ENCODE measurements around the gene EIF3K.

EIF3K gene

GRCh38 chr19:38667661-38668171 lies 48.7 kb downstream of the EIF3K start:
- no peak for TF ChIP-seq CTCF (IDR thresholded peaks at IDR 0.05; ENCODE audit: insufficient read depth, low read depth, low read length, missing control alignments)
- peak overlapping the region; percentile 25 for H3K4me3 ChIP-seq (ENCODE audit: low read depth, low read length)
- no peak for DNase-seq (ENCODE audit: low read depth)

- no peak overlapping the region for H3K4me3 ChIP-seq (ENCODE audit: low read depth, low read length)
- no peak for TF ChIP-seq CTCF (IDR thresholded peaks at IDR 0.05; ENCODE audit: insufficient read depth, low read depth, low read length, missing control alignments)
- no peak for DNase-seq (ENCODE audit: low read depth)
These were observed 50.6 kb downstream of the EIF3K start for GRCh38 chr19:38669552-38669951.

- DNase-seq (ENCODE audit: low read depth): no peak
- H3K4me3 ChIP-seq (ENCODE audit: low read depth, low read length): no peak overlapping the region
- TF ChIP-seq CTCF (IDR thresholded peaks at IDR 0.05; ENCODE audit: insufficient read depth, low read depth, low read length, missing control alignments): no peak
These were observed 52.0 kb downstream of the EIF3K start for GRCh38 chr19:38670921-38671398.

- no peak overlapping the region for H3K4me3 ChIP-seq (ENCODE audit: low read depth, low read length)
- no peak for DNase-seq (ENCODE audit: low read depth)
- TF ChIP-seq CTCF (IDR thresholded peaks at IDR 0.05; ENCODE audit: insufficient read depth, low read depth, low read length, missing control alignments): no peak
These were observed 52.7 kb downstream of the EIF3K start for GRCh38 chr19:38671654-38672053.

GRCh38 chr19:38673030-38673429 lies 54.0 kb downstream of the EIF3K start:
- DNase-seq (ENCODE audit: low read depth): no peak
- no peak overlapping the region for H3K4me3 ChIP-seq (ENCODE audit: low read depth, low read length)
- no peak for TF ChIP-seq CTCF (IDR thresholded peaks at IDR 0.05; ENCODE audit: insufficient read depth, low read depth, low read length, missing control alignments)

- H3K4me3 ChIP-seq (ENCODE audit: low read depth, low read length): no peak overlapping the region
- DNase-seq (ENCODE audit: low read depth): no peak
- TF ChIP-seq CTCF (IDR thresholded peaks at IDR 0.05; ENCODE audit: insufficient read depth, low read depth, low read length, missing control alignments): no peak
These were observed 55.6 kb downstream of the EIF3K start for GRCh38 chr19:38674388-38675171.

Data from GM12865 (cell line).